LNCAP (cell line): Measurements from ENCODE around the gene ALDH9A1.

ENCODE experiments used
- CTCF ChIP-seq: fragments of 450-650 bp; IDR thresholded peaks from 2 replicates; pipeline ENCODE4 v1.5.1; 2017; ENCODE audit warnings: mild to moderate bottlenecking

Gene ALDH9A1

GRCh38 chr1:165629151-165629550 is 69.2 kb downstream of the ALDH9A1 start:
- TF ChIP-seq CTCF: no peak

- TF ChIP-seq CTCF: no peak
Observed at GRCh38 chr1:165628147-165628822, 70.1 kb downstream of the ALDH9A1 start.

- no peak for TF ChIP-seq CTCF
Observed at GRCh38 chr1:165624441-165624840, 73.9 kb downstream of the ALDH9A1 start.

- no peak for TF ChIP-seq CTCF
Observed at GRCh38 chr1:165623624-165624023, 74.7 kb downstream of the ALDH9A1 start.

GRCh38 chr1:165619647-165620151 is 78.7 kb downstream of the ALDH9A1 start:
- no peak for TF ChIP-seq CTCF

GRCh38 chr1:165616987-165617546 is 81.3 kb downstream of the ALDH9A1 start:
- no peak for TF ChIP-seq CTCF

- TF ChIP-seq CTCF: no peak
Observed at GRCh38 chr1:165616054-165616612, 82.2 kb downstream of the ALDH9A1 start.
